Cardiac septum (tissue), 1 donor: Measurements from ENCODE around the gene TNFAIP2. TPM values are rescaled to one million over a fixed set of nuclear protein-coding genes. Genes with fewer than 3 reads are reported as not detected.
"Not testable (repeated sequence)": the region's sequence is repeated elsewhere in the genome, so short reads cannot be mapped to it uniquely, and the experiment has no call there.

ENCODE experiments used
- DNase-seq: peaks from one replicate; pipeline ENCODE4 v3.0.0-alpha.2; 2020; ENCODE audit warnings: low spot score
- intact Hi-C: fragments of 100-400 bp; cut with DNase I; formaldehyde crosslinking; loops from one replicate; pipeline ENCODE4 v1.14.0; 2022
- total RNA-seq: library from RNA; stranded (reverse); fragmentation: NEBNext Ultra II Directional; extraction: Animal tissue kit (Norgen Biotek cat#: 25700); gene quantifications from one replicate; pipeline ENCODE4 v1.2.1, GENCODE V29; 2021
- donor health status: DM: no; HTN: no; CAD: no.

Gene TNFAIP2
- total RNA-seq, 1 donor from 2014 or later: 31.3 TPM

- intact Hi-C loops: no loop called here
- no peak for DNase-seq
Measured at GRCh38 chr14:103164779-103165178, 41.5 kb downstream of the TNFAIP2 start.

- no peak for DNase-seq
- intact Hi-C loops: no loop called here
Measured at GRCh38 chr14:103165323-103165722, 42.1 kb downstream of the TNFAIP2 start.

- no peak for DNase-seq
- intact Hi-C loops: no loop called here
Measured at GRCh38 chr14:103169954-103170353, 46.7 kb downstream of the TNFAIP2 start.

- intact Hi-C loops, DNase-seq: not testable (repeated sequence)
Measured at GRCh38 chr14:103171206-103171605, 47.9 kb downstream of the TNFAIP2 start.

GRCh38 chr14:103172921-103173320 is 49.7 kb downstream of the TNFAIP2 start:
- intact Hi-C loops: no loop called here

GRCh38 chr14:103173887-103174286 is 50.6 kb downstream of the TNFAIP2 start:
- intact Hi-C loops, DNase-seq: not testable (repeated sequence)

More at GRCh38 chr14:103172921-103173320, 49.7 kb downstream of the TNFAIP2 start:
- no peak for DNase-seq

GRCh38 chr14:103176176-103176575 is 52.9 kb downstream of the TNFAIP2 start:
- intact Hi-C loops, DNase-seq: not testable (repeated sequence)

GRCh38 chr14:103177376-103177775 is 54.1 kb downstream of the TNFAIP2 start:
- intact Hi-C loops: no loop called here
- no peak for DNase-seq

GRCh38 chr14:103178521-103178920 is 55.3 kb downstream of the TNFAIP2 start:
- intact Hi-C loops: no loop called here
- DNase-seq: no peak

- no peak for DNase-seq
- intact Hi-C loops: no loop called here
Measured at GRCh38 chr14:103179094-103179493, 55.8 kb downstream of the TNFAIP2 start.

GRCh38 chr14:103180331-103180730 is 57.1 kb downstream of the TNFAIP2 start:
- intact Hi-C loops: no loop called here
- DNase-seq: no peak

- intact Hi-C loops: no loop called here
- DNase-seq: no peak
Measured at GRCh38 chr14:103184046-103184445, 60.8 kb downstream of the TNFAIP2 start.

- intact Hi-C loops: loop anchor here (5.0 kb wide), 2 partner anchors 83 to 107 kb away; no protein-coding TSS in a partner anchor
- no peak for DNase-seq
Measured at GRCh38 chr14:103185051-103186029, 62.1 kb downstream of the TNFAIP2 start.

GRCh38 chr14:103186241-103186822 is 63.1 kb downstream of the TNFAIP2 start:
- DNase-seq: no peak
- intact Hi-C loops: loop anchor here (5.0 kb wide), 2 partner anchors 84 to 106 kb away; no protein-coding TSS in a partner anchor

Other genes starting within 250 kb of the TNFAIP2 start
- not detected for gene AMN, start 200.8 kb upstream of the TNFAIP2 start, total RNA-seq
- gene CDC42BPB, start 65.9 kb upstream of the TNFAIP2 start, total RNA-seq: 81.8 TPM
- not detected for gene LBHD2, start 39.3 kb upstream of the TNFAIP2 start, total RNA-seq
- gene EXOC3L4, start 28.7 kb upstream of the TNFAIP2 start, total RNA-seq: 0.46 TPM
- gene EIF5, start 210.8 kb downstream of the TNFAIP2 start, total RNA-seq: 222 TPM